Activated gamma-delta T cell treated with Interleukin-2 at 50 U/mL for 16 hours (primary cell): Measurements from ENCODE around the gene CES2.
"Not testable (repeated sequence)": the region's sequence is repeated elsewhere in the genome, so short reads cannot be mapped to it uniquely, and the experiment has no call there.

Source experiments
- DNase-seq: peaks from one replicate; pipeline ENCODE4 v3.0.0-alpha.2; 2020

CES2 gene

DNA sequence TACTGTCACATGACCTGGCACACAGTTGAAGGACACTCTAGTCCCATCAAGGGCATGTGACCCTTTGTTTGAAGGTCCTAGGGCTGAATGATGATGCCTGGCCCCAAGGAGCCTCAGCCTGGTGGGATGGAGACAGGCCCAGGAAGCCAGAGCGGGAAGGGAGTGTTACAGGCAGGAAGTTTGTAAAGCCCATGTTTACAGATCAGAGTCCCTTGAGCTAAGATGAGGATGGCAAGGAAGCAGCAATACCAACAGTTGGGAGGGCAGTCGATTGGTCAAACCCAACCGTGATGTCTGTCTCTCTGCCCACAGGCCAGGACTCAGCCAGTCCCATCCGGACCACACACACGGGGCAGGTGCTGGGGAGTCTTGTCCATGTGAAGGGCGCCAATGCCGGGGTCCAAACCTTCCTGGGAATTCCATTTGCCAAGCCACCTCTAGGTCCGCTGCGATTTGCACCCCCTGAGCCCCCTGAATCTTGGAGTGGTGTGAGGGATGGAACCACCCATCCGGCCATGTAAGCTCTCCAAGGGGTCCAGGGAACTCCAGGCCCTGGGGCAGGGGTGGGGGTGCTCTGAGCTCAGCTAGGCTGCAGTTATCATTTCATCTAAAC is 2.5 kb downstream of the CES2 start:
- DNase-seq = no peak

- DNase-seq = no peak
Observed at GRCh38 chr16:66939366-66939765, 4.0 kb downstream of the CES2 start.

DNA sequence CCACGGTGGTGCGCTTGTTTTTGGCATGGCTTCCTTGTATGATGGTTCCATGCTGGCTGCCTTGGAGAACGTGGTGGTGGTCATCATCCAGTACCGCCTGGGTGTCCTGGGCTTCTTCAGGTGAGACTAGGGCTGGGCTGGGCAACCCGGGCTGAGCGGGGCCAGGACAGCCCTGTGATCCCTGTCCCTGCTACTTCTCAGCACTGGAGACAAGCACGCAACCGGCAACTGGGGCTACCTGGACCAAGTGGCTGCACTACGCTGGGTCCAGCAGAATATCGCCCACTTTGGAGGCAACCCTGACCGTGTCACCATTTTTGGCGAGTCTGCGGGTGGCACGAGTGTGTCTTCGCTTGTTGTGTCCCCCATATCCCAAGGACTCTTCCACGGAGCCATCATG is 4.9 kb downstream of the CES2 start:
- DNase-seq = no peak

GRCh38 chr16:66942981-66943380 is 7.7 kb downstream of the CES2 start:
- DNase-seq = no peak

DNA sequence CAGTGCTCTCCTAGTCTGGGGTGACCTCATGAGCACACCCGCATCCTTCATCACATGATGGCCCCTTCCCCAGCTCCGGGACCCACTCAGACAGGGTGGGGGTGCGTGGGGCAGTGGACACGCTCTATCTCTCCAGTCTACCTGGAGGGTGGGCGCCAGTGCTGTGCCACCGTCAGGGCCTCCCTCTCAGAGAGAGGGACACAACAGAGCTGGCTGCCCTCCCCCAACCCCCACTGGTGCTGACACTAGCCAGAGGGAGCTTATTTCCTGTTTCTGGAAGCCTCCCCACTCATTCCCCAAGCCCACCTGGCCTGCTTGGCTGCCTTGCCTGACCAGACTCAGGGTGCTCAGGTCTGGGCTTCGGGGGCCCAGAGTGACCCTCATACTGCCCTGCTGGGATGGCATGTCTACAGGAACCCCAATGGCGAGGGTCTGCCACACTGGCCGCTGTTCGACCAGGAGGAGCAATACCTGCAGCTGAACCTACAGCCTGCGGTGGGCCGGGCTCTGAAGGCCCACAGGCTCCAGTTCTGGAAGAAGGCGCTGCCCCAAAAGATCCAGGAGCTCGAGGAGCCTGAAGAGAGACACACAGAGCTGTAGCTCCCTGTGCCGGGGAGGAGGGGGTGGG is 8.2 kb downstream of the CES2 start:
- DNase-seq = no peak

DNA sequence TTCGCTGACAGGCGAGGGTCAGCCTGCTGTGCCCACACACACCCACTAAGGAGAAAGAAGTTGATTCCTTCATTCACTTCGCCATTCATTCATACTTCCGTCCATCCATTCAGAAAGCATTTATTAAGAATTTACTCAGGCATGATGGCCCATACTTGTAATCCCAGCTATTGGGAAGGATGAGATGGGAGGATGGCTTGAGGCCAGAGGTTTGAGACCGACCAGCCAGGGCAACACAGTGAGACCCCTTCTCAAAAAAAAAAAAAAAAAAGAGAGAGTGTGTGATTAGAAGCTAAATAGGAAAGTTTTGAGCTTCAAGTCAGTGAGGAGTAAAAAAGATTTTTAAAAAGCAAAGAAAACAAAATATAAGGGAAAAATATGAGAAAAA is 8.7 kb downstream of the CES2 start:
- no peak for DNase-seq

DNA sequence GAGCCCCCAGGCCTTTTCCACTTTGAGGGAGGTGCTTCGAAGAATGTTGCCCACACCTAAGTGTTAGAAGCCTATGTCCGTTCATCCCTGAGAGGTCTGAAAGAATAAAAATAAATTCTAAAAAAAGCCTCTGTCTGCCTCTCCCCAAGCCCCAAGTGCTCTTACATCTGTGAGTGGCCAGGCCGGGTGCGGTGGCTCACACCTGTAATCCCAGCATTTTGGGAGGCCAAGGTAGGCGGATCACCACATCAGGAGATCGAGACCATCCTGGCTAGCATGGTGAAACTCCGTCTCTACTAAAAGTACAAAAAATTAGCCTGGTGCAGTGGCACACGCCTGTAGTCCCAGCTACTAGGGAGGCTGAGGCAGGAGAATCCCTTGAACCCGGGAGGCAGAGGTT is 9.7 kb downstream of the CES2 start:
- DNase-seq = not testable (repeated sequence)

- DNase-seq = no peak
Observed at GRCh38 chr16:66945939-66946338, 10.6 kb downstream of the CES2 start.

- DNase-seq = no peak
Observed at GRCh38 chr16:66946541-66946940, 11.2 kb downstream of the CES2 start.

- no peak for DNase-seq
Observed at GRCh38 chr16:66946974-66947301, 11.6 kb downstream of the CES2 start.

GRCh38 chr16:66947302-66948065 is 12.2 kb downstream of the CES2 start:
- peak; percentile 85 for DNase-seq

DNA sequence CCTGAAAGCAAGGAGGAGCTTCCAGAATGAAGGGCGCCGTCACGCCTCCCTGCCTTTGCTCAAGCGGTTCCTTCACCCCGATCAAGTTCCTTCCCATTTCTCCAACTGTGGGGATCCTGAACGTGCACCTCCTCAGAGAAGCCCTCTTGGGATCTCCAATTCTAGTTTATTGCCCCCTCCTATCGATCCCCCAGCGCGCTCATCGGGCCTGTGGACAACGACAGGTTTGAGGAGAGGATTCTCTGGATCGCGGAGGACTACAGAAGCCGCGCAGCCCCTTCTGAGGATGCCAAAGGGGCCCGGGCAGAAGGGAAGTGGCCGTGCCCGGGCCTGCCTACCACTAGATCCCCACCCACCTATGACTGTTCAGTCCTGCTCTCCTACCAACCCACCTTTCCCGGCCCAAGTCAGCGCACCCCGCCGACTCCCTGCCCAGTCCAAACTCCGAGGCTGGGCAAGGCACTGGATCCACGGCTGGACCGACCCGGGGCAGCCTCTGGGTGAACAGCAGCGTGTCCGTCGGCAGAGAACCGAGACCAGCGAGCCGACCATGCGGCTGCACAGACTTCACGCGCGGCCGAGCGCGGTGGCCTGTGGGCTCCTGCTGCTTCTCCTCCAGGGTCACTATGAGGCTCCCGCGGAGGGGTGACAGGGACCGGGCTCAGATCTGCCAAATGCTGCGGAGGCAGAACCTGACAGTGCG is 13.0 kb downstream of the CES2 start:
- no peak for DNase-seq

- no peak for DNase-seq
Observed at GRCh38 chr16:66948837-66949225, 13.5 kb downstream of the CES2 start.

- no peak for DNase-seq
Observed at GRCh38 chr16:66949472-66949871, 14.2 kb downstream of the CES2 start.

DNA sequence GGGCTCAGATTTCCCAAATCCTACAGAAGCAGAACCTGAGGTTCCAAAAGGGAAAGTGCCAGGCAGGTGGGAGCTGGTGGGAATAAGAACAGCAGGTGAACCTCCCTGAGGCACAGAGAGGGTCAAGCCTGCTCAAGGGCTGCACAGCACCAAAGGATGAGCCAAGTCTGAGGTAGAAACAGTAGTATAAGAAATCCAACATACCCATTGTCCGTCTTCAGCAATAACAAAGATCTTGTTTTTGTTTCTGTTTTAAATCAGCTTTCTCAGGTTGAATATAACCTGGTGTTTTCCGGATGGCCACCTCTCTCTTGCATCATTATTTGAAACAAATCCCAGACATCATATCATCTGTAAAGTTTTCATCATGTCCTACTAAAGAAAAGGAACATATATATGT is 15.1 kb downstream of the CES2 start:
- DNase-seq = no peak

DNA sequence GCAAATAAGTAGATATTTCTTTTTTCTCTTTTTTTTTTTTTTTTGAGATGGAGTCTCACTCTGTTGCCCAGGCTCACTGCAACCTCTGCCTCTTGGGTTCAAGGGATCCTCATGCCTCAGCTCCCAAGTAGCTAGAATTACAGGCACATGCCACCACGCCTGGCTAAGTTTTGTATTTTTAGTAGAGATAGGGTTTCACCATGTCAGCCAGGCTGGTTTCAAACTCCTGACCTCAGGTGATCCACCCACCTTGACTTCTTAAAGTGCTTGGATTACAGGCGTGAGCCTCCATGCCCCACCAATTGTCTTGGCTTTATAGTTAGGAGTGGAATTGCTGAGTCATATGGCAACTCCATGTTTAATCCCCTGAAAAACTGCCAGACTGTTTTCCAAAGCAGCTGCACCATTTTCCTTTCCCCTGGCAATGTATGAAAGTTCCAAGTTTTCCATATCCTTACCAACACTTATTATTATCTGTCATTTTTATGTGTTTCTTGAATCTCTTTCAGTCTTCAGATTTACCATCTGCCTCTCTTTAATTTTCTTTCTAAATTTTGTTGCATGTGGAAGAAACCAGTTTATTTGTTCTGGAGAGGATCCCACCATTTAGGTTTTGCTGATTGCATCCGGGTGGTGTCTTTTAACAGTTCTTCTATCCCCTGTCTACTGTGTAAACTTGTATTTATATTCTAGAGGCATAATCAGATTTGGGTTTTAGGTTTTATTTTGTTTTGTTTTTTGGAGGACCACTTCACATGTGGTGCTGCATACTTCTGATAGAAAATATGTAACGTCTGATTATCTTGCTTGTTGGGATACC is 15.9 kb downstream of the CES2 start:
- no peak for DNase-seq

DNA sequence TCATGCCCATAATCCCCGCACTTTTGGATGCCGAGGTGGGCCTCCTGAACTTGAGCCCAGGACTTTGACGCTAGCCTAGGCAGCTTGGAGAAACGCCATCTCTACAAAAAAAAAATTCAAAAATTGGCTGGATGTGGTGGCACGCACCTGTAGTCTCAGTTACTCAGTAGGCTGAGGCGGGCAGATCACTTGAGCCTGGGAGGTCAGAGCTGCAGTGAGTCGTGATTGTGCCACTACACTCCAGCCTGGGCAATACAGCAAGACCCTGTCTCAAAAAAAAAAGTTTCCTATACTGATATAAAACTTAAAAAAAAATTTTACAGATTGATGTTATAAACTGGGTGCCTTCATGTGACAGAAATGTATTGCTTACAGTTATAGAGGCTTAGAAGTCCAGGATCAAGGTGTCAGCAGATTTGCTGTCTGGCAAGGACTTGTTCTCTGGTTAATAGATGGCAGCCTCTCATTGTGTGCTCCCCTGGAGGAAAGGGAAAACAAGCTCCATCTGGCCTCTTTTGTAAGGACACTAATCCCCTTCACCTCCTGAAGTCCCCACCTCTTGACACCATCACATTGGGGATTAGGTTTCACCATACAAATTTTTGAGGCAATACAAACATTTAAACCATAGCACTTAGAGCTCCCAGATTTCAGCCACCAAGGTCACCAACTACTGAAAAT is 17.3 kb downstream of the CES2 start:
- no peak for DNase-seq

- no peak for DNase-seq
Observed at GRCh38 chr16:66953462-66954096, 18.3 kb downstream of the CES2 start.

GRCh38 chr16:66954097-66954659 is 18.9 kb downstream of the CES2 start:
- DNase-seq = peak; percentile 72

DNA sequence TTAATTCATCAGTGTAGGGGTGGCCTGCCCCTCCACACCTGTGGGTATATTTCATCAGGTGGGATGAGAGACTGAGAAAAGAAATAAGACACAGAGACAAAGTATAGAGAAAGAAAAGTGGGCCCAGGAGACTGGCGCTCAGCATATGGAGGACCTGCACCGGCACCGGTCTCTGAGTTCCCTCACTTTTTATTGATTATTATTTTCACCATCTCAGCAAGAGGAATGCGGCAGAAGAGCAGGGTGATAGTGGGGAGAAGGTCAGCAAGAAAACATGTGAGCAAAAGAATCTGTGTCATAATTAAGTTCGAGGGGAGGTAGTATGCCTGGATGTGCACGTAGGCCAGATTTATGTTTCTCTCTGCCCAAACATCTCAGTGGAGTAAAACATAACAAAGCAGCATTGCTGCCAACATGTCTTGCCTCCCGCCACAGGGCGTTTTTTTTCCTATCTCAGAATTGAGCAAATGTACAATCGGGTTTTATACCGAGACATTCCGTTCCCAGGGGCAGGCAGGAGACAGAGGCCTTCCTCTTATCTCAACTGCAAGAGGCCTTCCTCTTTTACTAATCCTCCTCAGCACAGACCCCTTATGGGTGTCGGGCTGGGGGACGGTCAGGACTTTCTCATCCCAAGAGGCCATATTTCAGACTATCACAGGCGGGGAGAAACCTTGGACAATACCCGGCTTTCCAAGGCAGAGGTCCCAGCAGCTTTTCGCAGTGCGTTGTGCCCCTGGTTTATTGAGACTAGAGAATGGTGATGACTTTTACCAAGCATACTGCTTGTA is 20.2 kb downstream of the CES2 start:
- DNase-seq = not testable (repeated sequence)

- DNase-seq = not testable (repeated sequence)
Observed at GRCh38 chr16:66956154-66956457, 20.8 kb downstream of the CES2 start.
